Lung (tissue), 12 donors: Measurements from ENCODE around the gene EPS8. TPM values are rescaled to one million over a fixed set of nuclear protein-coding genes. Genes with fewer than 3 reads are reported as not detected.

Source experiments
- ATAC-seq: fragments of 200-7000 bp; cut with Tn5 transposase; one replicate; pipeline ENCODE4 v1.9.1; 2020; ENCODE audit warnings: moderate number of reproducible peaks; ENCODE audit not compliant: insufficient read depth, low FRiP score
- DNase-seq, 3 donors: peaks; one replicate each; pipeline ENCODE4 v3.0.0-alpha.2; 2013 to 2017
- H3K27ac ChIP-seq, 2 donors: one replicate each; pipeline ENCODE4 v1.5.1; 2013; ENCODE audit warnings: mild to moderate bottlenecking in 2 of 2, moderate library complexity in 2 of 2, control low read depth in 1 of 2, inconsistent platforms in 1 of 2, low read depth in 1 of 2, low read length in 1 of 2
- H3K27me3 ChIP-seq, 3 donors: one replicate each; pipeline ENCODE4 v1.5.1; 2013; ENCODE audit warnings: low read length in 2 of 3; ENCODE audit not compliant: control insufficient read depth in 3 of 3, insufficient read depth in 3 of 3
- H3K36me3 ChIP-seq, 4 donors: one replicate each; pipeline ENCODE4 v1.5.1; 2013; ENCODE audit warnings: low read length in 4 of 4, mild to moderate bottlenecking in 1 of 4, moderate library complexity in 1 of 4; ENCODE audit not compliant: control insufficient read depth in 4 of 4, insufficient read depth in 4 of 4
- H3K4me1 ChIP-seq, 5 donors: one replicate each; pipeline ENCODE4 v1.5.1; 2013; ENCODE audit warnings: low read length in 5 of 5, mild to moderate bottlenecking in 2 of 5, moderate library complexity in 1 of 5; ENCODE audit not compliant: control insufficient read depth in 5 of 5, insufficient read depth in 5 of 5
- H3K4me3 ChIP-seq: one replicate; pipeline ENCODE4 v1.5.1; 2013; ENCODE audit warnings: mild to moderate bottlenecking, control low read depth, moderate library complexity
- H3K9ac ChIP-seq, 2 donors: one replicate each; pipeline ENCODE4 v1.5.1; 2013; ENCODE audit warnings: low read length in 2 of 2, control low read depth in 1 of 2; ENCODE audit not compliant: insufficient read depth in 1 of 2
- H3K9me3 ChIP-seq, 4 donors: one replicate each; pipeline ENCODE4 v1.5.1; 2013; ENCODE audit warnings: low read length in 3 of 4, mild to moderate bottlenecking in 1 of 4, moderate library complexity in 1 of 4; ENCODE audit not compliant: control insufficient read depth in 4 of 4, insufficient read depth in 3 of 4
- WGBS, 2 donors: extraction: QIAGEN DNeasy Blood & Tissue Kit; methylation state at CpG; one replicate each; pipeline ENCODE4 v1.1.7; 2013; 5-methylcytosine and 5-hydroxymethylcytosine counted together
- polyA plus RNA-seq, 2 donors: library from polyadenylated mRNA; stranded (reverse); fragments of 200-250 nt; gene quantifications; one replicate each; pipeline ENCODE4 v1.2.1, GENCODE V29; 2013
- total RNA-seq, 2 donors: library from RNA; depleted of rRNA in 1 of 2; stranded (reverse); fragments of >200 nt in 1 of 2; gene quantifications; one replicate each; pipeline ENCODE4 v1.2.1, GENCODE V29; 2014 to 2021
- TF ChIP-seq, protein P1 (sequence below): IDR thresholded peaks from 2 replicates; pipeline ENCODE4 v1.5.1; 2012; ENCODE audit warnings: mild to moderate bottlenecking; ENCODE audit errors: control extremely low read depth, extremely low read depth
- donor health status: control.
- donor health status: control.
- donor health status: Bipolar disorder and iron deficiency.
- donor health status: healthy.
- donor health status: DM: yes; HTN: yes; CAD: no.

The EPS8 gene
- total and polyA plus RNA-seq, 4 donors, result 30.1 to 153 (median 48.9) TPM

GRCh38 chr12:15783288-15783687, 5.9 kb downstream of the EPS8 start:
- ATAC-seq (no peak), DNase-seq (no peak)
- Histone ChIP-seq H3K27me3 (peaks cover 0 to 20% (median 9%) of the 10 kb centered on the region in 3 donors), H3K36me3 (no peaks in the 10 kb centered on the region), H3K27ac (no peak overlapping the region), H3K9me3 (no peaks in the 10 kb centered on the region), H3K4me3 (no peak overlapping the region), H3K9ac (no peak overlapping the region), H3K4me1 (peaks cover 0 to 7% (median 3%) of the 10 kb centered on the region in 5 donors)
- TF ChIP-seq, protein P1, sequence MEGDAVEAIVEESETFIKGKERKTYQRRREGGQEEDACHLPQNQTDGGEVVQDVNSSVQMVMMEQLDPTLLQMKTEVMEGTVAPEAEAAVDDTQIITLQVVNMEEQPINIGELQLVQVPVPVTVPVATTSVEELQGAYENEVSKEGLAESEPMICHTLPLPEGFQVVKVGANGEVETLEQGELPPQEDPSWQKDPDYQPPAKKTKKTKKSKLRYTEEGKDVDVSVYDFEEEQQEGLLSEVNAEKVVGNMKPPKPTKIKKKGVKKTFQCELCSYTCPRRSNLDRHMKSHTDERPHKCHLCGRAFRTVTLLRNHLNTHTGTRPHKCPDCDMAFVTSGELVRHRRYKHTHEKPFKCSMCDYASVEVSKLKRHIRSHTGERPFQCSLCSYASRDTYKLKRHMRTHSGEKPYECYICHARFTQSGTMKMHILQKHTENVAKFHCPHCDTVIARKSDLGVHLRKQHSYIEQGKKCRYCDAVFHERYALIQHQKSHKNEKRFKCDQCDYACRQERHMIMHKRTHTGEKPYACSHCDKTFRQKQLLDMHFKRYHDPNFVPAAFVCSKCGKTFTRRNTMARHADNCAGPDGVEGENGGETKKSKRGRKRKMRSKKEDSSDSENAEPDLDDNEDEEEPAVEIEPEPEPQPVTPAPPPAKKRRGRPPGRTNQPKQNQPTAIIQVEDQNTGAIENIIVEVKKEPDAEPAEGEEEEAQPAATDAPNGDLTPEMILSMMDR, result no peak
- 90 to 97% methylated on average over 1 of the region's 1 CpG for WGBS, 2 donors

DNA sequence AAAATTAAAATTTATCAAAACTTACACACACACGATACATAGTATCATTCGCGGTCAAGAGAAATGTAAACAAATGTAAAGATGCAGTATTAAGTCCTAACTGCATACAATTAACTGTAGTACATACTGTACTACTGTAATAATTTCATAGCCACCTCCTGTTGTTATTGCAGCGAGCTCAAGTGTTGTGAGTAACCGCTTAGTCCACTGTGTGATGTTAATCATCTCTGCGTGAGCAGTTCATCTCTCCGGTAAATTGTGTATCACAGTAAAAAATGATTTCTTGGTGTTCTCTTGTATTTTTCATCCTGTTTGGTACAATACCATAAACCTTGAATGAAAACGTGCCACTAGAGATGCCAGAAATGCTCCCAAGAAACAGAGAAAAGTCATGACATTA, 6.5 kb downstream of the EPS8 start:
- Histone ChIP-seq H3K27me3 (peaks cover 0 to 16% (median 5%) of the 10 kb centered on the region in 3 donors), H3K9ac (no peak overlapping the region), H3K27ac (no peak overlapping the region), H3K4me3 (no peak overlapping the region), H3K36me3 (no peaks in the 10 kb centered on the region), H3K9me3 (no peaks in the 10 kb centered on the region), H3K4me1 (peaks cover 0 to 3% (median 3%) of the 10 kb centered on the region in 5 donors)
- 96 to 97% methylated on average over 8 of the region's 8 CpGs for WGBS, 2 donors
- DNase-seq (no peak), ATAC-seq (no peak)
- TF ChIP-seq, protein P1, result no peak

DNA sequence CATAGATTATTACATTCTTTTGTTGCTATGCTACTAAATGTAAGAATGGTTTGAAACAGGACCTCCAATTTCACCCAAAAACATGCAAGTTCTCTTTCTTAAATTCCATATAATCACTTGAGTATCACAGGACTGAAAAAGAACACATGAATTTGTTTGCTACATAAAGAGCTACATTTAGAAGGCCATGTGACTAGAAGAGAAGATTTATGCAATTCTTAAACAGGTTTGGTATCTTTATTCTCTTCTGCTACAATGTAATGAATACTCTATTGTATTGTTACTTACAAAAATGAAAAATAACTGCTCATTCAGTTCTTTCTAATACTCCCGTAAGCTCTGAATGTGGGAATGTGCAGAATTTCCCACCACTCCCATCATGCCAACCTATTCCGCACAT, 9.3 kb downstream of the EPS8 start:
- Histone ChIP-seq H3K27me3 (peaks cover 0 to 3% (median 0%) of the 10 kb centered on the region in 3 donors), H3K4me3 (no peak overlapping the region), H3K36me3 (no peaks in the 10 kb centered on the region), H3K9ac (no peak overlapping the region), H3K4me1 (peaks cover 0 to 3% (median 3%) of the 10 kb centered on the region in 5 donors), H3K27ac (no peak overlapping the region), H3K9me3 (no peaks in the 10 kb centered on the region)
- TF ChIP-seq, protein P1, result no peak
- 48 to 68% methylated on average over 2 of the region's 2 CpGs for WGBS, 2 donors
- ATAC-seq, result no peak
- no peak for DNase-seq

GRCh38 chr12:15778126-15778525, 11.1 kb downstream of the EPS8 start:
- DNase-seq, result no peak
- H3K4me1 ChIP-seq, result peaks cover 0 to 3% (median 3%) of the 10 kb centered on the region in 5 donors
- 86 to 87% methylated on average over 3 of the region's 3 CpGs for WGBS, 2 donors
- no peak overlapping the region for H3K27ac ChIP-seq
- TF ChIP-seq, protein P1, result no peak
- no peaks in the 10 kb centered on the region for H3K9me3 ChIP-seq
- H3K27me3 ChIP-seq, result no peaks in the 10 kb centered on the region
- H3K4me3 ChIP-seq, result no peak overlapping the region
- H3K9ac ChIP-seq, result no peak overlapping the region
- no peaks in the 10 kb centered on the region for H3K36me3 ChIP-seq
- no peak for ATAC-seq
